GM18867 (cell line): ENCODE measurements around the gene EPM2AIP1.
"Not testable (repeated sequence)": the region's sequence is repeated elsewhere in the genome, so short reads cannot be mapped to it uniquely, and the experiment has no call there.

Source experiments
- ATAC-seq: cut with Tn5 transposase; IDR thresholded peaks from one replicate; pipeline ENCODE4 v1.9.1; 2021; ENCODE audit warnings: mild to moderate bottlenecking, moderate library complexity; ENCODE audit not compliant: unreplicated experiment

The EPM2AIP1 gene

GRCh38 chr3:36992806-36993325, at the start of gene EPM2AIP1:
TSS of gene EPM2AIP1 (minus strand) at chr3:36993131. CDS start at chr3:36993077, 54 bp downstream.
- ATAC-seq = peak; percentile 85

DNA sequence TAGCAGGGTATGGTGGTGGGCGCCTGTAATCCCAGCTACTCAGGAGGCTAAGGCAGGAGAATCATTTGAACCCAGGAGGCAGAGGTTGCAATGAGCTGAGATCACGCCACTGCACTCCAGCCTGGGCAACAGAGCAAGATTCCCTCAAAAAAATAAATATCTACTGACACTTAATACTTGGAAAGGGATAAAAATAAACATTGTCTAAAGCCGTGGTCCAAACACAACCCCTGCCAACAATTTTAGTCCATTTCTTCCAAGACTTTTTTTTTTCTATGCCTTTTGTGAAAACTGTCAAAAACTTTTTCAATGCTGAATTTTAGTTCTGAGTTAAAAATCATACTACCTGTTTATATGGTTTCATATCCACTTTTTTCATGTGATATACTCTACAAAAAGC, 49.8 kb upstream of the EPM2AIP1 start:
- ATAC-seq = not testable (repeated sequence)

DNA sequence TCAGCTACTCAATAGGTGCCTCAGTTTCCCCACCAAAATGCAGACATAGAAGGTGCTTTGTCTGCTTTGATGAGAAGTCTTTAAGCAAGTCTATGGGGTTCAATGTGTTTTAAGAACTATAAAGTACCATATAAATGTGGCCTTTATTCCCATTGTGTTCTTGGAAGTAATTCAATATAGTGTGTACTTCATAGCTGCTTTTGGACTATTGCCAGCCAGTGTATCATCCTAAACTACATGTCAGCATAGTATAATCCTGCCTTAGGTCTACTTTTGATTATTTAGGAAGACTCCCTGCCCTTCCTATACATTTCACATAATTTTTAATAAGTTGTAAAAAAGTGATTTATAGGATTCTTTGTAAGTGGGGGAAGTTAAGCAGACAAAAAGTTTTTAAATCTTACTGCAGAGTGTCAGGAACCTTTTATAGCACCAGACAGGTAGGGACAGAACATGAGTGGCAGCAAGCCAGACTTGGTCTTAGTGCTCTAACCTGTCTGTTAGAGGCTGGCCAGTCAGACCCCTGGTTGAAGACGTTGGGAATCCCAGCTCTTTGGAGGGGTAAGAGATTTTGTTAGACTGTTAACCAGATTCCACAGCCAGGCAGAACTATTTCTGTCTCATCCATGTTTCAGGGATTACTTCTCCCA, 48.7 kb upstream of the EPM2AIP1 start:
- no peak for ATAC-seq

GRCh38 chr3:37040231-37040630, 47.3 kb upstream of the EPM2AIP1 start:
- ATAC-seq = no peak

GRCh38 chr3:37039161-37039846, 46.4 kb upstream of the EPM2AIP1 start:
- no peak for ATAC-seq

- no peak for ATAC-seq
Measured at GRCh38 chr3:37037352-37037751, 44.4 kb upstream of the EPM2AIP1 start.

- ATAC-seq = no peak
Measured at GRCh38 chr3:37032961-37033360, 40.0 kb upstream of the EPM2AIP1 start.

- ATAC-seq = no peak
Measured at GRCh38 chr3:37031096-37031682, 38.3 kb upstream of the EPM2AIP1 start.

- ATAC-seq = no peak
Measured at GRCh38 chr3:37030588-37030987, 37.7 kb upstream of the EPM2AIP1 start.

- no peak for ATAC-seq
Measured at GRCh38 chr3:37029516-37030163, 36.7 kb upstream of the EPM2AIP1 start.

GRCh38 chr3:37029111-37029510, 36.2 kb upstream of the EPM2AIP1 start:
- ATAC-seq = no peak

DNA sequence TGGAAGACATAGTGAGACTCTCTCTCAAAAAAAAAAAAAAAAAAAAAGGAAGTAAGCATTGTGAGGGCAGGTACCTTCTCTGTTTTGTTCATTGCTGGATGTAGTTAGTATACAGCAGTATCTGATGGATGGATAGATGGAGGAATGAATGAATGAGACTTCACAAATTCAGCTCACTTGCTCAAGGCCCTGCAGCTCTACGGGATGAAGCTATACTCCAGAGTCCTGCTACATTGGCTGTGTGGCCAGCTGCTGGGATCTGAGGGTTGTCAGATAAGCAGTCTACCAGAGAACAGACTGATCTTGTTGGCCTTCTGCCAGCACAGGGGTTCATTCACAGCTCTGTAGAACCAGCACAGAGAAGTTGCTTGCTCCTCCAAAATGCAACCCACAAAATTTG, 35.4 kb upstream of the EPM2AIP1 start:
- no peak for ATAC-seq

DNA sequence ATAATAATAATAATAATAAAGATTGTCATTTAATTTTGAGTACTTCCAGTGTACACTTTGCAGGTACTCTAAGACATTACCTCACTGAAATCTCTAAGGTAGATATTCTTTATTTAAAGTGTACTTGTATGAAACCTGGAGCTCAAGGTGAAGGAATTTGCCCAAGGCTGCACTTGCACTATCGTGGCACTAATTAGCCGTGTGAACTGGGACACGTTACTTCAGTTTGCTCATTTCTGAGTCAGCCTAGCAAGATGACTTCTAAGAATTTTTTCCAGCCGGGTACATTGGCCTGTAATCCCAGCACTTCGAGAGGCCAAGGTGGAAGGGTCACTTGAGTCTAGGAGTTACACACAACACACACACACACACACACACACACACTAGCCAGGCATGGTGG, 33.9 kb upstream of the EPM2AIP1 start:
- ATAC-seq = no peak

GRCh38 chr3:37025561-37026335, 32.8 kb upstream of the EPM2AIP1 start:
- no peak for ATAC-seq

DNA sequence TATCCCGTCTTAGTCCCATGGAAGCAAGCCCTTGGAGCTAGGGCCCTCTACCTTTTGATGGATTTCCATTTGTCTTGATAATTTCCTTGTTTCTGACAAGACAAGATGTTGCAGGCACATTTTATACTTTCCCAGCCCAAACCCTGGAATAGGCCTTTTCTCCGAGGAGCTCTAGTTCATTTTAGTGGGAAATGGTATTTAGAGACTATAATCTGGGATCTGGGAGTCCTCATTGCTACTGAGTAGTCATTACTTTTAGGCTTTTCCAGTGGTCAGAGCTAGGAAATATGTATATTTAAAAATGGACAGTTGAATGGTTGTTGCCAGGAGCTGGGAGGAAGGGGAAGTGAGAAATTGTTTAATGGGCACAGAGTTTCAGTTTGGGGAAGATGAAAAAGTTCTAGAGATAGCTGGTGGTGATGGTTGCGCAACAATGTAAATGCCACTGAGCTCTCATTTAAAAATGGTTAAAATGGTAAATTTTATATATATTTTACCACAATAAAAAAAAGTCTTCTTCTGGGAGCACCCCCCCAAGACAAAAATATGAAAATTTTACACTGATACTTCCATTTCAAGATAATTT, 32.0 kb upstream of the EPM2AIP1 start:
- ATAC-seq = peak; percentile 54

- ATAC-seq = no peak
Measured at GRCh38 chr3:37024092-37024491, 31.2 kb upstream of the EPM2AIP1 start.

DNA sequence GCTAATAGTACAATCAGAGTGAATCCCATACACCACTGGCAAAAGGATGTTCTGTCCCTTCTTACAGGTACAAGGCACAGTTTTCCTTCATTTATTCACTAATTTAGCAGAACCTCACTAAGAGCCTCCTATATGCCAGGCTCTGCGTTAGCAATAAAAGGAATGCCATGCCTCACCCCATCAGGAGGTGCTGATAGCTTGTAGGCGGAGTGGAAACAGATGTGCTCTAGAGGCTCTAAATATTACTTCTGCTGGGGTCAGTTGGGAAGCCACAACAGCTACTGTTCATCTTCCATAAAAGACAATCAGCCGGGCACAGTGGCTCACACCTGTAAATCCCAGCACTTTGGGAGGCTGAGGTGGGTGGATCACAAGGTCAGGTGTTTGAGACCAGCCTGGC, 24.8 kb upstream of the EPM2AIP1 start:
- ATAC-seq = no peak

- no peak for ATAC-seq
Measured at GRCh38 chr3:37016903-37017302, 24.0 kb upstream of the EPM2AIP1 start.

DNA sequence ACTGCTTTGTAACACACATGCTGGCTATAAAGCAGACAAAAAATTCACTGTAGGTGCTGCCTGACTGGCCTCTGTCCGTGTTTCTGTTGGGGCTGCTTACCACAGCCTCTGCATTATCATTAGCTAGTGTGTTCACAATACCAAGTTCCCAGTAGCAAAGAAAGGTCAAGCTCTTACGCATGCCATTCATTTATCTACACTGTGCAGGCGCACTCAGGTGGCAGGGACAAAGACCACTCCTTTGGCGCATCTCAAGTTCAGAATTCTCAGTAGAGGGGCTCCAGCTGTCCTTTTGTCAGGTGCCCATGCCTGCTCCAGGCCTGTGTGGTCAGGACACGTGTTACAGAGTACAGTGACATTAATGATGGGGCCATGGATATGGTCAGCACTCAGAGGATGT, 22.7 kb upstream of the EPM2AIP1 start:
- no peak for ATAC-seq

- ATAC-seq = no peak
Measured at GRCh38 chr3:37014620-37015019, 21.7 kb upstream of the EPM2AIP1 start.
